ENCODE results near the gene MYO16.
A peak's percentile ranks its signal among the peaks of the same experiment; 100 is the strongest.

MYO16 gene

GRCh38 chr13:108947551-108948030 lies 318.2 kb downstream of the MYO16 start:
- no peak for DNase-seq

- no peak for DNase-seq
These were observed 318.9 kb downstream of the MYO16 start for GRCh38 chr13:108948251-108948671.

GRCh38 chr13:108950333-108951010 lies 321.1 kb downstream of the MYO16 start:
- no peak for DNase-seq

GRCh38 chr13:108955741-108956140 lies 326.3 kb downstream of the MYO16 start:
- no peak for DNase-seq

- DNase-seq: no peak
These were observed 328.1 kb downstream of the MYO16 start for GRCh38 chr13:108957369-108958012.

GRCh38 chr13:108958013-108958376 lies 328.6 kb downstream of the MYO16 start:
- no peak for DNase-seq

GRCh38 chr13:108959234-108959633 lies 329.8 kb downstream of the MYO16 start:
- no peak for DNase-seq

- DNase-seq: no peak
These were observed 330.6 kb downstream of the MYO16 start for GRCh38 chr13:108960006-108960405.

- peak; percentile 71 for DNase-seq
These were observed 332.2 kb downstream of the MYO16 start for GRCh38 chr13:108961542-108962125.

GRCh38 chr13:108962654-108963053 lies 333.2 kb downstream of the MYO16 start:
- no peak for DNase-seq

- DNase-seq: no peak
These were observed 333.9 kb downstream of the MYO16 start for GRCh38 chr13:108963276-108963810.

GRCh38 chr13:108963846-108964600 lies 334.6 kb downstream of the MYO16 start:
- no peak for DNase-seq

- DNase-seq: no peak
These were observed 335.2 kb downstream of the MYO16 start for GRCh38 chr13:108964606-108965005.

GRCh38 chr13:108967371-108967770 lies 338.0 kb downstream of the MYO16 start:
- DNase-seq: no peak

- no peak for DNase-seq
These were observed 339.2 kb downstream of the MYO16 start for GRCh38 chr13:108968566-108968965.

GRCh38 chr13:108974686-108975085 lies 345.3 kb downstream of the MYO16 start:
- DNase-seq: no peak

GRCh38 chr13:108980237-108980636 lies 350.8 kb downstream of the MYO16 start:
- no peak for DNase-seq

GRCh38 chr13:108981407-108981806 lies 352.0 kb downstream of the MYO16 start:
- no peak for DNase-seq

GRCh38 chr13:108983273-108983672 lies 353.9 kb downstream of the MYO16 start:
- DNase-seq: no peak

GRCh38 chr13:108984251-108984920 lies 355.0 kb downstream of the MYO16 start:
- no peak for DNase-seq

- DNase-seq: no peak
These were observed 355.8 kb downstream of the MYO16 start for GRCh38 chr13:108985166-108985565.

GRCh38 chr13:108987517-108987916 lies 358.1 kb downstream of the MYO16 start:
- DNase-seq: no peak

- DNase-seq: no peak
These were observed 358.5 kb downstream of the MYO16 start for GRCh38 chr13:108987944-108988343.

All from activated CD4-positive, alpha-beta T cell treated with anti-CD3 and anti-CD28 coated beads, Interleukin-10, Interleukin-2, amounts not matched to agents 100 ng/mL and 50 ng/mL, durations not matched to agents 16 hours and 8 hours (primary cell).